Measurements from ENCODE around the gene NTN3. TPM values are rescaled to one million over a fixed set of nuclear protein-coding genes. Genes with fewer than 3 reads are reported as not detected.

The NTN3 gene
- total and polyA plus RNA-seq, 7 experiments from 2014 or later = not detected

- peak overlapping the region in 2 of 10 donors; percentile 34 to 59 for H3K4me3 Mint-ChIP-seq
- Histone ChIP-seq H3K27me3 (ENCODE audit: control insufficient read depth in 2 of 2, insufficient read depth in 2 of 2, low read length in 2 of 2) (peaks cover 4 to 24% of the 10 kb centered on the region in 2 donors), H3K4me1 (ENCODE audit: control insufficient read depth in 2 of 2, insufficient read depth in 2 of 2, low read length in 2 of 2) (peaks cover 10 to 11% of the 10 kb centered on the region in 2 donors), H3K36me3 (ENCODE audit: control insufficient read depth in 2 of 3, insufficient read depth in 3 of 3, low read length in 3 of 3) (no peaks in the 10 kb centered on the region), H3K9me3 (ENCODE audit: control insufficient read depth in 2 of 3, low read length in 3 of 3) (no peaks in the 10 kb centered on the region), H3K27ac (ENCODE audit: low read depth, low read length) (no peak overlapping the region), H3K4me3 (ENCODE audit: low read length) (no peak overlapping the region)
- H3K27ac Mint-ChIP-seq = no peak overlapping the region
- ChIA-PET POLR2A (no interaction called here), CTCF (no interaction called here)
- intact Hi-C loops (cut with micrococcal nuclease) = loop anchor here in 1 of 2 donors (5.0 kb wide), 2 partner anchors 205 to 210 kb away; partner anchors contain the start of genes KCTD5 and RNPS1
- peaks cover 0 to 1% (median 0%) of the 10 kb centered on the region in 5 donors for H3K36me3 Mint-ChIP-seq
- ATAC-seq (no peak), DNase-seq (no peak)
- H3K9me3 Mint-ChIP-seq = no peaks in the 10 kb centered on the region
- peaks cover 12 to 52% (median 19%) of the 10 kb centered on the region in 5 donors for H3K27me3 Mint-ChIP-seq
- peaks cover 4 to 31% (median 18%) of the 10 kb centered on the region in 7 donors for H3K4me1 Mint-ChIP-seq
Measured at GRCh38 chr16:2471653-2472487, 773 bp downstream of the NTN3 start.

GRCh38 chr16:2472488-2472864 lies 1.4 kb downstream of the NTN3 start:
- Histone ChIP-seq H3K4me1 (ENCODE audit: control insufficient read depth in 2 of 2, insufficient read depth in 2 of 2, low read length in 2 of 2) (peaks cover 11 to 12% of the 10 kb centered on the region in 2 donors), H3K4me3 (ENCODE audit: low read length) (no peak overlapping the region), H3K9me3 (ENCODE audit: control insufficient read depth in 2 of 3, low read length in 3 of 3) (no peaks in the 10 kb centered on the region), H3K36me3 (ENCODE audit: control insufficient read depth in 2 of 3, insufficient read depth in 3 of 3, low read length in 3 of 3) (no peaks in the 10 kb centered on the region), H3K27ac (ENCODE audit: low read depth, low read length) (no peak overlapping the region), H3K27me3 (ENCODE audit: control insufficient read depth in 2 of 2, insufficient read depth in 2 of 2, low read length in 2 of 2) (peaks cover 4 to 24% of the 10 kb centered on the region in 2 donors)
- no peak overlapping the region for H3K27ac Mint-ChIP-seq
- H3K27me3 Mint-ChIP-seq = peaks cover 12 to 47% (median 19%) of the 10 kb centered on the region in 5 donors
- ATAC-seq (no peak), DNase-seq (no peak)
- intact Hi-C loops (cut with micrococcal nuclease) = loop anchor here in 1 of 2 donors (5.0 kb wide), 2 partner anchors 205 to 210 kb away; partner anchors contain the start of genes KCTD5 and RNPS1
- H3K36me3 Mint-ChIP-seq = peaks cover 0 to 1% (median 0%) of the 10 kb centered on the region in 5 donors
- peaks cover 8 to 34% (median 21%) of the 10 kb centered on the region in 7 donors for H3K4me1 Mint-ChIP-seq
- POLR2A ChIA-PET = interaction anchor here (0.5 kb wide), 1 partner anchor 212 kb away, joined by 3 read pairs; no protein-coding TSS in a partner anchor
- CTCF ChIA-PET = no interaction called here
- H3K4me3 Mint-ChIP-seq = peak overlapping the region in 1 of 10 donors; percentile 79
- H3K9me3 Mint-ChIP-seq = no peaks in the 10 kb centered on the region

- Histone ChIP-seq H3K27me3 (ENCODE audit: control insufficient read depth in 2 of 2, insufficient read depth in 2 of 2, low read length in 2 of 2) (peaks cover 4 to 24% of the 10 kb centered on the region in 2 donors), H3K4me1 (ENCODE audit: control insufficient read depth in 2 of 2, insufficient read depth in 2 of 2, low read length in 2 of 2) (peaks cover 11 to 12% of the 10 kb centered on the region in 2 donors), H3K4me3 (ENCODE audit: low read length) (no peak overlapping the region), H3K36me3 (ENCODE audit: control insufficient read depth in 2 of 3, insufficient read depth in 3 of 3, low read length in 3 of 3) (no peaks in the 10 kb centered on the region), H3K9me3 (ENCODE audit: control insufficient read depth in 2 of 3, low read length in 3 of 3) (no peaks in the 10 kb centered on the region), H3K27ac (ENCODE audit: low read depth, low read length) (no peak overlapping the region)
- Mint-ChIP-seq H3K9me3 (no peaks in the 10 kb centered on the region), H3K27ac (no peak overlapping the region), H3K36me3 (peaks cover 0 to 1% (median 0%) of the 10 kb centered on the region in 5 donors), H3K4me1 (peaks cover 13 to 36% (median 23%) of the 10 kb centered on the region in 7 donors), H3K27me3 (peaks cover 12 to 50% (median 19%) of the 10 kb centered on the region in 5 donors), H3K4me3 (peak overlapping the region; percentile 56 to 85 (median 72))
- ATAC-seq (no peak), DNase-seq (peak in 1 of 9 donors; percentile 21)
- POLR2A ChIA-PET = interaction anchor here (0.5 kb wide), 1 partner anchor 212 kb away, joined by 3 read pairs; no protein-coding TSS in a partner anchor
- CTCF ChIA-PET = no interaction called here
- intact Hi-C loops (cut with micrococcal nuclease) = loop anchor here in 1 of 2 donors (5.0 kb wide), 2 partner anchors 206 to 209 kb away; partner anchors contain the start of genes KCTD5 and RNPS1
Measured at GRCh38 chr16:2472885-2473445, 1.9 kb downstream of the NTN3 start.

GRCh38 chr16:2473446-2473926 lies 2.4 kb downstream of the NTN3 start:
- POLR2A ChIA-PET = no interaction called here
- H3K27me3 Mint-ChIP-seq = peaks cover 12 to 46% (median 19%) of the 10 kb centered on the region in 5 donors
- DNase-seq = peak in 6 of 9 donors; percentile 31 to 54 (median 37)
- CTCF ChIA-PET = no interaction called here
- peaks cover 15 to 33% (median 21%) of the 10 kb centered on the region in 7 donors for H3K4me1 Mint-ChIP-seq
- H3K9me3 Mint-ChIP-seq = no peaks in the 10 kb centered on the region
- Histone ChIP-seq H3K27ac (ENCODE audit: low read depth, low read length) (no peak overlapping the region), H3K27me3 (ENCODE audit: control insufficient read depth in 2 of 2, insufficient read depth in 2 of 2, low read length in 2 of 2) (peaks cover 4 to 21% of the 10 kb centered on the region in 2 donors), H3K9me3 (ENCODE audit: control insufficient read depth in 2 of 3, low read length in 3 of 3) (no peaks in the 10 kb centered on the region), H3K4me1 (ENCODE audit: control insufficient read depth in 2 of 2, insufficient read depth in 2 of 2, low read length in 2 of 2) (peaks cover 11 to 12% of the 10 kb centered on the region in 2 donors), H3K4me3 (ENCODE audit: low read length) (no peak overlapping the region), H3K36me3 (ENCODE audit: control insufficient read depth in 2 of 3, insufficient read depth in 3 of 3, low read length in 3 of 3) (no peaks in the 10 kb centered on the region)
- ATAC-seq = peak; percentile 14
- intact Hi-C loops (cut with micrococcal nuclease) = loop anchor here in 1 of 2 donors (5.0 kb wide), 2 partner anchors 206 to 209 kb away; partner anchors contain the start of genes KCTD5 and RNPS1
- peak overlapping the region; percentile 56 to 85 (median 72) for H3K4me3 Mint-ChIP-seq
- H3K27ac Mint-ChIP-seq = peak overlapping the region in 1 of 9 donors; percentile 14
- peaks cover 0 to 1% (median 0%) of the 10 kb centered on the region in 5 donors for H3K36me3 Mint-ChIP-seq

GRCh38 chr16:2473999-2474876 lies 3.1 kb downstream of the NTN3 start:
- Mint-ChIP-seq H3K4me3 (peak overlapping the region; percentile 49 to 79 (median 66)), H3K4me1 (peaks cover 15 to 32% (median 20%) of the 10 kb centered on the region in 7 donors), H3K36me3 (peaks cover 0 to 1% (median 0%) of the 10 kb centered on the region in 5 donors), H3K27me3 (peaks cover 12 to 38% (median 19%) of the 10 kb centered on the region in 5 donors), H3K9me3 (no peaks in the 10 kb centered on the region), H3K27ac (no peak overlapping the region)
- ATAC-seq (peak; percentile 82), DNase-seq (peak; percentile 43 to 64 (median 59))
- H3K27ac ChIP-seq (ENCODE audit: low read depth, low read length) = peak overlapping the region; percentile 66
- ChIA-PET POLR2A (interaction anchor here (0.5 kb wide), 1 partner anchor 328 kb away, joined by 3 read pairs; no protein-coding TSS in a partner anchor), CTCF (no interaction called here)
- peaks cover 4 to 18% of the 10 kb centered on the region in 2 donors for H3K27me3 ChIP-seq (ENCODE audit: control insufficient read depth in 2 of 2, insufficient read depth in 2 of 2, low read length in 2 of 2)
- H3K4me1 ChIP-seq (ENCODE audit: control insufficient read depth in 2 of 2, insufficient read depth in 2 of 2, low read length in 2 of 2) = peaks cover 11 to 12% of the 10 kb centered on the region in 2 donors
- H3K4me3 ChIP-seq (ENCODE audit: low read length) = peak overlapping the region; percentile 71
- H3K9me3 ChIP-seq (ENCODE audit: control insufficient read depth in 2 of 3, low read length in 3 of 3) = no peaks in the 10 kb centered on the region
- intact Hi-C loops (cut with micrococcal nuclease) = loop anchor here (1.0 to 5.0 kb wide), 6 partner anchors 13 to 208 kb away; partner anchors contain the start of genes CCNF (in 2 of the 2), AMDHD2 (in 1 of the 2), KCTD5 (in 1 of the 2) and RNPS1 (in 1 of the 2)
- no peaks in the 10 kb centered on the region for H3K36me3 ChIP-seq (ENCODE audit: control insufficient read depth in 2 of 3, insufficient read depth in 3 of 3, low read length in 3 of 3)

Data from naive thymus-derived CD4-positive, alpha-beta T cell (primary cell).